ENCODE data around the gene RBM44. TPM values are rescaled to one million over a fixed set of nuclear protein-coding genes. Genes with fewer than 3 reads are reported as not detected.
"Not testable (repeated sequence)": the region's sequence is repeated elsewhere in the genome, so short reads cannot be mapped to it uniquely, and the experiment has no call there.

Gene RBM44
- total RNA-seq, 1 donor from 2014 or later = 0.69 TPM

DNA sequence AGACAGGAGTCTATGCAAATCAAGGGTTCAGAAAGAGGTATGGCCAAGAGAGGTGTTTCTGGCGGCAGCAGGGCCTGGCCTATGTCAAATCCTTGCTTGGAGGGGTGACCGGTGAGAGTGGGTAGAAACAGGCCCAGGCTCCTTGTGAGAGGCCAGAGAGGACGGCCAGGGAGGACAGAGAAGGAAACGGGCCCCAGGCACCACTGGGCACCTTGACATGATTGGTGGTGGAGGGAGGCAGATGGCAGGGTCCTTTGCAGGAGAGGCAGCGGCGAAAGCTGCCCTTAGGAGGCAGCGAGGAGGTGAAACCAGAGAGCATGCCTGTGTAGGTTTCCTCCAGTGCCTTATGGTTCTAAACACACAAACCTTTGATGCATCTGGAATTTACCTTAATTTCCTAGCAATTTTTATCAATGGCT is 67.1 kb downstream of the RBM44 start:
- H3K4me1 Mint-ChIP-seq = peaks cover 27% of the 10 kb centered on the region
- TF ChIP-seq, protein P1, sequence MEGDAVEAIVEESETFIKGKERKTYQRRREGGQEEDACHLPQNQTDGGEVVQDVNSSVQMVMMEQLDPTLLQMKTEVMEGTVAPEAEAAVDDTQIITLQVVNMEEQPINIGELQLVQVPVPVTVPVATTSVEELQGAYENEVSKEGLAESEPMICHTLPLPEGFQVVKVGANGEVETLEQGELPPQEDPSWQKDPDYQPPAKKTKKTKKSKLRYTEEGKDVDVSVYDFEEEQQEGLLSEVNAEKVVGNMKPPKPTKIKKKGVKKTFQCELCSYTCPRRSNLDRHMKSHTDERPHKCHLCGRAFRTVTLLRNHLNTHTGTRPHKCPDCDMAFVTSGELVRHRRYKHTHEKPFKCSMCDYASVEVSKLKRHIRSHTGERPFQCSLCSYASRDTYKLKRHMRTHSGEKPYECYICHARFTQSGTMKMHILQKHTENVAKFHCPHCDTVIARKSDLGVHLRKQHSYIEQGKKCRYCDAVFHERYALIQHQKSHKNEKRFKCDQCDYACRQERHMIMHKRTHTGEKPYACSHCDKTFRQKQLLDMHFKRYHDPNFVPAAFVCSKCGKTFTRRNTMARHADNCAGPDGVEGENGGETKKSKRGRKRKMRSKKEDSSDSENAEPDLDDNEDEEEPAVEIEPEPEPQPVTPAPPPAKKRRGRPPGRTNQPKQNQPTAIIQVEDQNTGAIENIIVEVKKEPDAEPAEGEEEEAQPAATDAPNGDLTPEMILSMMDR (IDR thresholded peaks at IDR 0.05; ENCODE audit: unreplicated experiment) = no peak

DNA sequence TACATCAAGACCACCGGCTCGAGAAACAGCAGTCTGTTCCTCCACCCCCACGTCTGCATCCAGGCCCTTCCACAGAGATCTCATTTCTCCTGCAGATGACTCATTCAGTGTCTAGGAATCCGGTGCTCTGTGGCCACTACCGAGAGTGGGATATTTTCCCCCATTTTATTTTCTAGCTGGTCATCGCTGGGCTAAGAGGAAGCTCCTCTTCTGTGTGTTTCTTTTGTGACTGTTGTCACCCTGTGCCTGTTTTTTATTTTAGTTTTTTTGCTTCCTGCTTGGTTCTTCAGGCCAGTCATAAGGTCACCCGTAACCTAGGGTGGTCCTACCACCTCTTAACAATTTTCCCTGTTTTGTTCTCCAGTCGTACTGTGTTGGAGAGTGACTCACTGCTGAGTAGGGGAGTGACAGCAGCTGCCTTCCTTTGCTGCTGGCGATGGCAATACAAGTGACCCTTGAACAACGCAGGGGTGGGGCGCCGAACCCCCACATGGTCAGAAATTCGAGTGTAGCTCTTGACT is 67.6 kb downstream of the RBM44 start:
- Mint-ChIP-seq H3K36me3 (no peaks in the 10 kb centered on the region), H3K27me3 (ENCODE audit: low read depth) (peaks cover 18% of the 10 kb centered on the region), H3K4me1 (peaks cover 27% of the 10 kb centered on the region)

More for the DNA sequence above, 67.1 kb downstream of the RBM44 start:
- peaks cover 23% of the 10 kb centered on the region for H3K27me3 Mint-ChIP-seq (ENCODE audit: low read depth)
- H3K4me3 Mint-ChIP-seq = no peak overlapping the region
- no peaks in the 10 kb centered on the region for H3K9me3 Mint-ChIP-seq
- H3K27ac Mint-ChIP-seq = peak overlapping the region; percentile 74
- no peak for DNase-seq (ENCODE audit: low spot score in 2 of 2, unreplicated experiment in 2 of 2)
- H3K36me3 Mint-ChIP-seq = no peaks in the 10 kb centered on the region

DNA sequence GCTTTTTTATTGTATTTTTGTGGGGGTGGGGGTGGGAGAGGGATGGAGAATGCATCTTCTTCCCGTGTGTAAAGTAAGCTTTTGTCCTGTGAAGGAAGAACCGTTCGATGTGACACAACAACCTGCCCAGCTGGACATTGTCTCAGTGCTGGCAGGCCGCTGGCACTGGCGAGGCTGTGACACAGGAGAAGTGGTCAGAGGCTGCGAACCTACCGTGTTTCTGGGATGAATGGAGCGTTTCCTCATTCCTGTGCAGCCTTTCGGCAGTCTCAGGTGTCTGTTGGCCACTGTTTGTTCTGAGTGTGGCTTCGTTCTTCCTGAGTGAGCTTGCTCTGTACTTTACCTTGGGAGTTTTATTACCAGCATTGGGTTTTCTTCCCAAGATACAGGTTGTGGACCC is 68.9 kb downstream of the RBM44 start:
- H3K4me1 Mint-ChIP-seq = peaks cover 27% of the 10 kb centered on the region
- H3K4me3 Mint-ChIP-seq = no peak overlapping the region
- no peaks in the 10 kb centered on the region for H3K9me3 Mint-ChIP-seq
- H3K36me3 Mint-ChIP-seq = no peaks in the 10 kb centered on the region
- TF ChIP-seq, protein P1 (IDR thresholded peaks at IDR 0.05; ENCODE audit: unreplicated experiment) = no peak
- no peak overlapping the region for H3K27ac Mint-ChIP-seq
- H3K27me3 Mint-ChIP-seq (ENCODE audit: low read depth) = peaks cover 6% of the 10 kb centered on the region
- no peak for DNase-seq (ENCODE audit: low spot score in 2 of 2, unreplicated experiment in 2 of 2)

More for the DNA sequence above, 67.6 kb downstream of the RBM44 start:
- no peak for DNase-seq (ENCODE audit: low spot score in 2 of 2, unreplicated experiment in 2 of 2)
- Mint-ChIP-seq H3K4me3 (no peak overlapping the region), H3K9me3 (no peaks in the 10 kb centered on the region), H3K27ac (peak overlapping the region; percentile 74)
- TF ChIP-seq, protein P1 (IDR thresholded peaks at IDR 0.05; ENCODE audit: unreplicated experiment) = no peak

DNA sequence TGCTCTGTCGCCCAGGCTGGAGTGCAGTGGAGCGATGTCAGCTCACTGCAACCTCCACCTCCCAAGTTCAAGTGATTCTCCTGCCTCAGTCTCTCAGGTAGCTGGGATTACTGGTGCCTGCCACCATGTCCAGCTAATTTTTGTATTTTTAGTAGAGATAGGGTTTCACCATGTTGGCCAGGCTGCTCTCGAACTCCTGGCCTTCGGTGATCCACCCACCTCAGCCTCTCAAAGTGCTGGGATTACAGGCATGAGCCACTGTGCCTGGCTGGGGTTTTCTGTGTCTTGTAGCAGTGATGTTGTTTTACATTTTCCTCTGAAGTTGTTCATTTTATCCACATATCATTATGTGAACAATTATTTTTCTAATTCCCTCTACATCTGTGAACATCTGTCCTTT is 69.5 kb downstream of the RBM44 start:
- not testable (repeated sequence) for H3K9me3 Mint-ChIP-seq; H3K27me3 Mint-ChIP-seq (ENCODE audit: low read depth); H3K36me3 Mint-ChIP-seq; DNase-seq (ENCODE audit: low spot score in 2 of 2, unreplicated experiment in 2 of 2); H3K27ac Mint-ChIP-seq; H3K4me3 Mint-ChIP-seq
- peaks cover 28% of the 10 kb centered on the region for H3K4me1 Mint-ChIP-seq

DNA sequence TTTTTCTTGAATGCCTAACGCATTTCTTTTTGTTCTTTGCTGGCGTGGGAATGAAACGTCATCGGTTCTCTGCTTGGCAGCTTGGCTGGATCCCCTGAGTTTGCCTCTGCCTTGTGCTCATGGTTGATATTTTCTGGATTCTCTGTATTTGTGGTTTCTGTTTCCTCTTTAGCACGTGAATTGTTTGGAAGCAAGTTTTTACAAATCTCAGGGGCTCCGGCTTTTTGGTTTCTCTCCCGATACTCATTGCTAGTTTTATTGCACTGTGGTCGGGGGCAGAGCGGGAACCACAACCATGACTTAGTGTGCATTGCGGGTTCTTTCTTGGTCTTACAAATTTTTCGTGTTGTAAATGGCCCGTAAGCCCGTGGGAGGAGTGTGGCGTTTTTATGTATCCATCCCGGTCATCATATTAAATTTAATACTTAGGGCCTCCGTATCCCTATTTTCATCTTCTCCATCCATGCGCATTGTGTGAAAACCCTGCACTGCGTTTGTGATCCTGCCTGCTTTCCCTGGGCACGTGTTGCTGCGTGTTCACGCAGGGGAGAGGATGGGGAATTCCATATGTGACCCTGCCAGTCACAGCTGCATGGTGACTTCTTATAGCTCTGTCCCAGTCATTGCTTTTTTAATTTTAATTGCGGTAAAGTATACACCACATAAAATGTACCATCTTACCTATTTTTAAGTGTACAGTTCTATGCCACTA is 70.2 kb downstream of the RBM44 start:
- TF ChIP-seq, protein P1 (IDR thresholded peaks at IDR 0.05; ENCODE audit: unreplicated experiment) = no peak
- H3K27me3 Mint-ChIP-seq (ENCODE audit: low read depth) = no peaks in the 10 kb centered on the region
- no peak overlapping the region for H3K27ac Mint-ChIP-seq
- no peak overlapping the region for H3K4me3 Mint-ChIP-seq
- DNase-seq (ENCODE audit: low spot score in 2 of 2, unreplicated experiment in 2 of 2) = no peak
- H3K4me1 Mint-ChIP-seq = peaks cover 35% of the 10 kb centered on the region
- H3K36me3 Mint-ChIP-seq = no peaks in the 10 kb centered on the region
- no peaks in the 10 kb centered on the region for H3K9me3 Mint-ChIP-seq

DNA sequence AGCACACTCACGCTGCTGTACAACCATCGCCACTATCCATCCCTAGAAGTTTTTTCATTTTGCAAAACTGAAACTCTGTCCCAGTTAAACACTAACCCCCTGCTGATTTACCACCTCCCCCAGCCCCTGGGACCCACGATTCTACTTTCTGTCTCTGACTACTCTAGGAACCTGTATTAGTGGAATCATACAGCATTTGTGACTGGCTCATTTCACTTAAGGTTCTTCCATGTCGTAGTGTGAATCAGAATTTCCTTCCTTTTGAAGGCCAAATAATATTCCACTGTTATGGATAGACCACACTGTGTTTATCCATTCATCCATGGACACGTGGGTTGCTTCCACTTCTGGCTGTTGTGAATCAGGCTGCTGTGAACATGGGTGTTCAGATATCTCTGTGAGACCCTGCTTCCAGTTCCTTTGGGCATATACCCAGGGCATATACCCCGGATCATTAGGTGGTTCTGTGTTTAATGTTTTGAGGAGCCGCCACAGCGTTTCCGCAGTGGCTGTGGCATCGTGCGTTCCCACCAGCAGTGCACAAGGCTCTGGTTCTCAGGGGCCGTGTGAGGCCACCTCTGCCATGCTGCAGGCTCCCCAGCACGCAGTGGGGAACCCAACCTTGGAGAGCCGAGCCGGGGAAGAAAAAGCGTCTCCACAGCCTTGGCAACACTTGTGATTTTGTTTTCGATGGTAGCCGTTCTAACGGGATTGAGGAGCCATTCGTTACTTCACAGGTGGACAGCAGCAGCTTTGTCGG is 70.9 kb downstream of the RBM44 start:
- H3K9me3 Mint-ChIP-seq = no peaks in the 10 kb centered on the region
- no peak for DNase-seq (ENCODE audit: low spot score in 2 of 2, unreplicated experiment in 2 of 2)
- peaks cover 34% of the 10 kb centered on the region for H3K4me1 Mint-ChIP-seq
- TF ChIP-seq, protein P1 (IDR thresholded peaks at IDR 0.05; ENCODE audit: unreplicated experiment) = no peak
- no peak overlapping the region for H3K4me3 Mint-ChIP-seq
- no peak overlapping the region for H3K27ac Mint-ChIP-seq
- no peaks in the 10 kb centered on the region for H3K27me3 Mint-ChIP-seq (ENCODE audit: low read depth)
- H3K36me3 Mint-ChIP-seq = no peaks in the 10 kb centered on the region
